EL (cell line): ENCODE measurements around the gene AGER.

Source experiments
- DNase-seq: peaks from one replicate; pipeline ENCODE4 v3.0.0-alpha.2; 2016

Gene AGER

DNA sequence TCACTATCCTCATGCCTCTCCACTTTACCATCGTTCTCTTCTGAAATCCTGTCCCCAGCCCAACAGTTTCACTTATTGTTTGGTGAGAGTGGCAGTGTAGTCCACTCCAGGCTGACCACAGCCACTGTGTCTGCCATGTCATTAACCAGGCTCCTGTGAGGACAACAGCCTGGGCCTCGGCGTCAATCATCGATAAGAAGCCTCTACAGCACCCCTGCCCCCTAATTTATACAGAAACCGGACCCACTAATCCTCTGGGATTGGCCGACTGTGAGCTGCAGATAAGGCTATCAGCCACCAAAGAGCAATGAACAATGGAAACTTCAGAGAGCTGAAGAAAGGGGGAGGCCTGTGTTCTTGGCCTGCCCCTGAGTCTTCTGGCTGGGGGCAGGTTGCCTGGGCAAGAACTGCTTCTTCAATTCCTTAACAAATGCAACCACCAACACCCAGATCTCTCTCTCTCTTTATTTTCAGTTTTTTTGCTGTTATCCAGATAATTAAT lies 16.2 kb downstream of the AGER start:
- DNase-seq, result no peak

GRCh38 chr6:32167154-32167760 lies 16.8 kb downstream of the AGER start:
- no peak for DNase-seq

DNA sequence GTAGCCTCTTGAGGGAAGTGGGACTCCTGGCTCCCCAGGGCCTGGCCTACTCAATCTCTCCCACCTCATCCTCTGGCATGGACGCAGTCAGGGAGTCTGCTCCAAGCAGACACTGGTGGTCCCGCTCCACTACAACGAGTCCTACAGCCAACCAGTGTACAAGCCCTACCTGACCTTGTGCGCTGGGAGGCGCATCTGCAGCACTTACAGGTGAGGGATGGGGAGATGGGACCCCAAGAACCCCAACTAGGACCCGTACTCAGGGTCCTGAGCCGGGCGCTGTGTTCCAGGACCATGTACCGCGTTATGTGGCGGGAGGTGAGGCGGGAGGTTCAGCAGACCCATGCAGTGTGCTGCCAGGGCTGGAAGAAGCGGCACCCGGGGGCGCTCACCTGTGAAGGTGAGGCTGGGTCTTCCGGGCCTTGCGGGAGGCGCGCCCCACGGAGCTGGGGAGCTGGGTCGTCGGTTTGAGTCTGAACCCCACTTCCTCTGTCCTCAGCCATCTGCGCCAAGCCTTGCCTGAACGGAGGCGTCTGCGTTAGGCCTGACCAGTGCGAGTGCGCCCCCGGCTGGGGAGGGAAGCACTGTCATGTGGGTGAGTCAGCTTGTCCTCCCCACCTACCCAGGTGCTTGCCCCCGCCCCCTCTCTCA lies 17.5 kb downstream of the AGER start:
- no peak for DNase-seq

GRCh38 chr6:32164295-32164694 lies 19.8 kb downstream of the AGER start, which contains the start of gene EGFL8:
Gene EGFL8, plus strand, starts transcription at chr6:32164595. Its CDS starts 1,571 bp downstream, at chr6:32166166.
- DNase-seq, result no peak

DNA sequence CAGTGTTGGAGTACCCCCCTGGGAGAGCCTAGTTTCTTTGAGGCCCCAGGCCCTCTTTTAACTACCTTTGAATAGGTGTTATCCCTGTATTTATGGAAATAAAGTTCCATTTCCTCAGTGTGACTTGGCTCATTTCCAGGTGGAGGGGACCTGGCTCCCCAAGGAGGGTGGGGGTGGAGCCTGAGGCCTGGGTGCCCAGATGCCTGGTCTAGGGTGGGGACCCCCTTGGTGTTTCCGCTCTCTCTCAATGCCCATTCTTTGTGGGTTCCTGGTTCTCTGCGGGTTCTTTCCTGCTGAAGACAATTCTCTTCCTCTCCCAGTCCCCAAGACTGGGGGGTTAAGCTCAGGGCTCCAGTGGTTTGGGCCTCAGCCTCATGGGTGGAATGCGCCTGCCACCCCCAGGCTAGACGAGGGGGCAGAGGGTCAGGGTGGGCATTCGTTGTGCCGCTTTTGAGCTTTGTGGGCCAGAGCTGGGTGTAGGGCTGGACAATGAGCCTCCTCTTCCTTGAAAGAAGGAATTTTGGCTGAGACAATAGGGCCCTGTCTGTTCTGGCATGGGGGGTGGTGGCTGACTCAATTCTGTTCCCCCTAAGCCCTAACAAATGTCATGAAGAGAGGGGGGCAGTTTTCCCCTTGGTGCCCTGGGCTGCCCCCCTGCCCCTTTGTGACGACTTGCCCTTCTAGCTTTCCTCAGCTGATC lies 20.3 kb downstream of the AGER start:
- DNase-seq, result no peak

DNA sequence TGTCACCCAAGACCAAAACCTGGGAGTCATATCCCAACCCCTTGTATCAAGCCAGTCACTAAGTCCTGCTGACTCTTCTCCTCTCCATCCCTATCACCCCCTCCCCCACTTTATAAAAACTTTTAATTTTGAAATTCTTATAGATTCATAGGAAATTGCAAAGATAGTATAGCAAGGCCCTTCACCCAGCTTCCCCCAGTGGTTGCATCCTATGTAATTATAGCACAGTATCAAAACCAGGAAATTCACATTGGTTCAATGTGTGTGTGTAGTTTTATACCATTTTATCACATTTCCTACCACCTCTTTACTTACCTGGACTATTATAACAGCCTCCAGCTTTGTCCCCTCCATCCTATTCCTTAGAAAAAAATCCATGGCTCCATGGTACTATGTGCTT lies 26.0 kb downstream of the AGER start:
- no peak for DNase-seq

- no peak for DNase-seq
These were observed 27.2 kb downstream of the AGER start for GRCh38 chr6:32156891-32157290.

- DNase-seq, result peak; percentile 67
These were observed 29.4 kb downstream of the AGER start for GRCh38 chr6:32154514-32155161.

- DNase-seq, result peak; percentile 91
These were observed 30.2 kb downstream of the AGER start, which contains the start of gene PPT2 for GRCh38 chr6:32153564-32154513. Gene PPT2, plus strand, starts transcription at chr6:32154141. Its CDS starts 454 bp downstream, at chr6:32154595.

DNA sequence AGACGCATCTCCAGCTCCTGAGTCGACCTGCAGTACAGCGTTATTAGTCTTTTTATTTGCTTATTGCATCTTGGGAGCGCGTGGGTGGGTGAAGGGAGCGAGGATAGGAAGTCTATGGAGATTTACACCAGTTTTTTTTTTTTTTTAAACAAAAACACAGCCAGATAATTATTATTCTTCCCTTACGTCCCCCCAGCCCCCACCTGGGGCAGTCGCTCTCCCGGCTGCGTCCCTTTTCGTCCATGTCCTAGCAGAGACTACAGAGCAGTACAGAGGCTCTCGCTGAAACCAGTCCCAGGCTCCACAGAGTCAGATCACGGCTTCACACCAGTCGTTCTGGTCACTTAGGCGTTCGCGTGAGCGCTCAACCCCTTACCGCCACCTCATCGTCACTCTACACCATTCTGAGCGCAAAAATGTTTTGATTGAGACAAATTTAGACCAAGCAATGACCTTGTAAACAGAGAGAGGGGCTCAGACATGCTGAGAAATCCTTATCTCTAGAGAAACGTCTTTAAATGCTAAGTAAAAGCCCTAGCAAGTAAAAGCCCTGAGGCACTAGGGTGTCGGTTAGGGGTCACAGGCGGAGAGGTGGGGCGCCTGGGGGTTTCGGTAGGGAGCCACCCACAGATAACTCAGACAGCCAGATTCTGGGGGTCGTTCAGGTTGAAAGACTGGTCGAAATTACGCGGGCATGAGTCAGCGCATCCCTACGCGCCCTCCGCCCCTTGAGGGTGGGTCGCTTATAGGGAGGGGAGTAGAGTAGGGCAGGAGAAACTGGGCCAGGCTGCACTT lies 31.1 kb downstream of the AGER start:
- DNase-seq, result peak; percentile 60

DNA sequence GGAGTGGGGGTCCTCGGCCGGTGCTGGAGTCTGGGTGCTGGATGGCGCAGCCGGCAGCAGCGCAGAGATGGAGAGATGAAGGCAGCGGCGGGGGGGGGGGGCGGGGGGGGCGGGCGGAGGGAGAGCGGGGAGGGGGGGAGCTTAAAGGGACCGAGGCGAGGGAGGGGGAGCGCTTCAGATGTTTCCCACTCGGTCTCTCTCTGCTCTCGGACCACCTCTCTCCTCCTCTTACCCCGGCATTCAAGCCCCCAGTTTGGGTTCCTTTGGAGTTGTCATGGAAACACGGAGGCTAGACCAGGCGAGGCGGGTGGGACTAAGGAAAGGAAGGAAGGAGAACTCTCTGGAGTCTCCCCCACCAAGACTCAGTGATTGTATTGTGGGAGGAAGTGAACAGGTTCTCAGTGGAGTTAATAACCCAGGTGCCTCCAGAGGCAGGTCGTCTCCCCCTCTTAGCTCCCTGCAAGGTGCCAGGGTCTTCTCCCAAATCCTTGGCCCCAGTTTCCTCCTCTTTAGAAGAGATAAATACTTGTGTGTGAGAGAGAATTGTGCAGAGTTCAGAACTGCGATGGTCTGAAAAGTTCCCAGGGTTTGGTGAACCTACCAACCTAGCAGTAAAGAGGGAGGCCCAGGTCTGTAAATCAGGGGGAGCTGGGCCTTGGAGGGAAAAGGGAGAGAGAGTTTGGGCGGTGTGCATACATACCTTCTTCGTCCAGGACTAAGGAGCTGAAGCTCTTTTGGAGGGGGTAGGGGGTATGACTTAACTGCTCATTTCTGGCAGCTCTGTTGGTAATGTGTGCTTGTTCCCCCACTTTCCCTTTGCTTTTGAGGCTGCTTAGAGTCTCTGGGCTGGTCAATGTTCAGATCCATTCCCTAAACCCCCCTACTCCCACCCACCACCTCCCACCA lies 31.9 kb downstream of the AGER start, which contains the start of gene PRRT1:
Gene PRRT1 (minus strand): TSS at position 77 of the 906 bp plus-strand sequence. CDS start 112 bp downstream, outside the sequence.
- no peak for DNase-seq

- DNase-seq, result no peak
These were observed 32.7 kb downstream of the AGER start for GRCh38 chr6:32151181-32151862.

DNA sequence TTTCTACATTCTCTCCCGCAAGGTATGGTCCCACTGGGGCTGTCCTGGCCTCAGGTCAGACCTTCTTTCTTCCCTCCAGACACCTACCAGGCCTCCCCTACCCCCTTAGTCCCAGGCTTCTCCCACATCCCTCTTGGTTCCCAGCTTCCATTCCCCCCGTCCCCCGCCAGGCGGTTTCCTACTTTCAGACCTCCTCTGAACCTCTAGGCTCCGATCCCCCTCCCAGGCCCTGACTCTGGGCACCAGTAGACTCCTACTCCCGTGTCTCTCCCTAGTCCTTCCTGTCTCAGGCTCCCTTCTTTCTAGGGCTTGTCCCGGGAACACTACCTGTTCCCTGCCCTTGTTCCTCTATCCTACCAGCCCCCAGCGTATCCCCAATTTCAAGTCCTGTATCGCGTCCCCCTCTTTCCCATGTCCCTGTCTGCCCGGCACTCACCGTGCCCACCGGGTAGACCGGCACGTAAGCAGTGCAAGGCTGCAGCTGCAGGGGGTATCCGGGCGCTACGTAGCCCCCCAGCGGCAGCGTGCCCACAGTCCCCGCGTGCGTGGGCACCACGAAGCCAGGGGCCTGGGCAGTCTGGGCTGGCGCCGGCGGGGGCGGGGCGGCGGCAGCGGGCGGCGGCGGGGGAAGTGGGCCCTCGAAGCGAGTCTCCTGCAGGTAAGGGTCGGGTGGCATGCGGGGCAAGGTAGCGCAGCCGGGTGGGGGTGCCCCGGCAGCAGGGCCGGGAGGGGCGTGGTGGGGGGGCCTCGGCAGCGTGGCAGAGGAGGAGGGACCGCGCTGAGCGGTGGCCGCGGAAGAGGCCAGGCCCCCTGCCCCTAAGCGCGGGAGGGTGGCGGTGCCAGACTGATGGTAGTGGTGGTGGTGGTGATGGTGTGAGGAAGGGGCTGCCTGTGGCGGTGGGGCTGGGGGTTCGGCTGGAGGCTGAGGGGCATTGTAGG lies 33.9 kb downstream of the AGER start:
- no peak for DNase-seq

DNA sequence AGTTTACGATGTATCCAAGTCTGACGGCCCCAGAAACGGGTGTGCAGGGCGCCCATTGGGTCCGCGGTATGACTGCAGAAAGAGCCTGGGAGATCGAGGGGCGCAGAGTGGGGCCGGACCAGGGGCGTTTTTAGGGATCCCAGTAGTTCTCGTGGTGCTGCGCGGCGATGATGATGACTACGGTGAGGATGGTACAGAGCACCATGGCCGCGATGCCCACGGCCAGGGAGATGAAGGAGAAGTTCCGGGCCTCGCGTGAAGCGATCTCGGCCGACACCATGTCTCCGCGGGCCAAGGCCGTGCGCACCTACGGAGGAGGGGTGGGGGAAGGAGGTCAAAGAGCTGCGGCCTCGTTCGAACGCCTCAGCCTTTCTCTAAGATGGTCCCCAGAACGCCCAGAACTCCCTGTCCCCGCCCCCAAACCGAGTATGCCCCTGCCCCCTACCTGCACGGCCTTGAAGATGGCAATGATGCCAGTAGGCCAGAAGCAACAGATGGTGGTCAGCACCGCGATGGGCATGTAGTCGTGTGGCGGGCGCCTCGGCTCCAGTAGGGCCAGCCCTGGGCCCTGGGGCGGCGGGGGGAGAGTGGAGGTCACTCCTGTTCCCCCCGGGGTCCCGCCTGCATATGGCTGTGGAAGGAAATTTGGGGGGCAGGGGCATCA lies 34.8 kb downstream of the AGER start:
- no peak for DNase-seq

DNA sequence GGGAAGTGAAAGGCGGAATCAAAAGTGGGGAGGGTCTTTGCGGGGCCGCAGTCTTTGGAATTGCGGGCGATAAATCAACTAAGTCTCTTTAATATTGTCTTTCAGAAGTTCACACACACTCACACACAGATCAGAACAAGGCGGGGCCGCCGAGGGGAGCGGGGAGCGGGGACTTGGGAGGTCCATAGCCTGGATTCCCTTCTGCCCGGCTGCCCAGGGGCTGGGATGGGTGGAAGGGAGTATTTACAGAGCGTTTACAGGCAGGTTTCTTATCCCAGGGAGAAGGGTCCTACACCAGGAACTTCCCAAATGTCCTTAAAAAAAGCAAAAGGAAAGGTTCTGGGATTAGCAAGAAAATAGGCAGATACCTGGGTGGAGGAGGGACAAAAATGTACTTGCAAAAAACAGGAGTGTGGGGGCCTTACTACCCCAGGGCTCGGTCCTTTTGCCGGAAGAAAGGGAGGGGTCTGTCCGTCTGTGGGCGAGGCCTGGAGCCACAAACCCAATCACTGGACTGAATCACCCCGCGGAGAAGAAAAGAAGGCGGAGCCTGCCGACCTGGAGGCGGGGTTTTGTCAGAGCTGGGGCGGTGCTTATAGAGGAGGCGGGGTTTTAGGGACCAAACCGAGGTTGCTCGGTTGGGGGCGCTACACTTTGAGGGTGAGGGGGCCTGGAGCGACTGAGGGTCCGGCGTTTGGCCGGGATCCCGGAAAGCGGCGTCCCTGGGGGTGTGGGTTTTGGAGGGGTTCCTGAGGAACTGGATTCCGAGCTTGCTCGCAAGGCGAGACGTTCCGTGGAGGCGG lies 35.6 kb downstream of the AGER start:
- no peak for DNase-seq

- no peak for DNase-seq
These were observed 36.5 kb downstream of the AGER start for GRCh38 chr6:32147401-32148132.
